ENCODE measurements around the gene ACVR1B.
A peak's percentile ranks its signal among the peaks of the same experiment; 100 is the strongest.
"Not testable (repeated sequence)": the region's sequence is repeated elsewhere in the genome, so short reads cannot be mapped to it uniquely, and the experiment has no call there.

Gene ACVR1B

DNA sequence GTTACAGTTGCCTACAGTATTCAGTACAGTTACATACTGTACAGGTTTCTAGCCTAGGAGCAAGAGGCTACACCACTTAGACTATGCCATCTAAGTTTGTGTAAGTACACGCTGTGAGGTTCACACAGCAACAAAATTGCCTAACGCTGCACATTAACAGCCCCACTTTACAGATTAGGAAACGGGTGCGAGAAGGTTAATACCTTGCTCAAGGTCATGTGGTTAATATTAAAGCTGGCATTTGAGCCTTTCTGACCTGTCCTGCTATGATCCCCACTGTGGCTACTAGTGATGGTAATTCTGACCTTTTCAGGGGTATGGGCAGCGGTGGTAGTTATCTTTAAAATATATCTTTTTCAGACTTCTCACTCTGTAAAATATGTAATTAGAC is 20.9 kb downstream of the ACVR1B start:
- no peak for DNase-seq

DNA sequence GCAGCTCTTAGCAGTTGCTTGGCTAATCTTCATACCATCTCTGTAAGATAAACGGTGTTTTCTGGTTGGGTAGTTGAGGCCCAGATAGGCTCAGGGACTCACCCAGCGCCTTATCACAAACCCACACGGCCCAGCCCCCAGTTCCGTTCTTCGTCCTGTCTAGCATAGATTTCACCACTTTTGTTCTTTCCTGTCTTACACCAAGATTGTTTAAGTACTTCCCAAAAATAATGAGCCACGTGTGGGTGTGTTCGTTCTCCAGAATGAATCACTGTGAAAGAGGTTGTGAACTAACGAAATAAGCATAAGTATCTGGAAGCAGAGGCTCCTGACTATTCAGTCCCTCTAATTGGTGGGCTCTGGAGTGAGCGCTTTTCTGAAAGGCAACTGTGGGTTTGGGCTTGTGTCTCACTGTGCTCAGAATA is 21.4 kb downstream of the ACVR1B start:
- DNase-seq: no peak

DNA sequence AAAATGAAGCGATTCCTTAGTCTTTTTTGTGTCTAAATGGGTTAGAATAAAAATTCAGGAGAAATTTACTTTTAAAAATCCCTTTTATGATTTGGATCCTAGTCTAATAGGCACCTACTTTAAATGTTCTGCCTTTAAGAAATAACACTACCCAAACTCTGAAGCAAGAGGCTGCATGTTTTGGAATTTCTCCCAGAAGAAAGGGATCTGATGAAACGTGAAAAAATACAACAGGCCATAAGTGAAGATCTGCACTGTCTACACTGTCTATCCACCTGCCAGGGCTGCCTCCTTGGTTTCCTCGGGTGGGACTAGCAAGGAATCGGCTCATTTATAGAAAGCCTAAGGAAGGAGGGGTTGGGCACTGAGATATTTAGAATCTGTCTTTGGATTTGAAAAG is 22.1 kb downstream of the ACVR1B start:
- DNase-seq: no peak

DNA sequence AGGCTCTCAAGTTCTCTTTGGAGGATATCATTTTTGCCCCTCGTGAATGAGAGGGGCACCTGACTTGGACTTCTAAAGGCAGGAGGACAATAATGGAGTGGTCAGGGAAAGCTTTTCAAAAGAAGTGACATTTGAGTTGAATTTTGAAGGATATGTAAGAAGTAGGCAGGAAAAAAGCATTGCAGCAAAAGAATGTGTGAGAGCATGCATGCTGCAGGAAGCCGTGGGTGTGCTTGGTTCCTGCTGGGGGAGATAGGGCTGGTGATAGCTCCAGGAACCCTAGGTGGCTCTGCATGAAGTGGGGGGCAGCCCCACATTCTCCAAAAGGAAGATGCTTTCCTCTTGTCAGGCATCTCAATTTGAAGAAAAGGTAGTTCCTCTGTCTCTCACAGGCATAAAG is 23.1 kb downstream of the ACVR1B start:
- no peak for DNase-seq

DNA sequence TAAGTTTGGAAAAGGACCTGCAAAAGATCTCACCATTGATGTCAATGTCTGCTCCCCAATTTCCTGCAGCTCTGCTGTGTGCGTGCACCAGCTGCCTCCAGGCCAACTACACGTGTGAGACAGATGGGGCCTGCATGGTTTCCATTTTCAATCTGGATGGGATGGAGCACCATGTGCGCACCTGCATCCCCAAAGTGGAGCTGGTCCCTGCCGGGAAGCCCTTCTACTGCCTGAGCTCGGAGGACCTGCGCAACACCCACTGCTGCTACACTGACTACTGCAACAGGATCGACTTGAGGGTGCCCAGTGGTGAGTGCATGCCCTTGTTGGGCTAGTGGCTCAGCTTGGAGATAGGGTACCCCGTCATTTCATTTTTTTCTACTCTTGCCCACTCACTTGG is 23.7 kb downstream of the ACVR1B start:
- DNase-seq: no peak

DNA sequence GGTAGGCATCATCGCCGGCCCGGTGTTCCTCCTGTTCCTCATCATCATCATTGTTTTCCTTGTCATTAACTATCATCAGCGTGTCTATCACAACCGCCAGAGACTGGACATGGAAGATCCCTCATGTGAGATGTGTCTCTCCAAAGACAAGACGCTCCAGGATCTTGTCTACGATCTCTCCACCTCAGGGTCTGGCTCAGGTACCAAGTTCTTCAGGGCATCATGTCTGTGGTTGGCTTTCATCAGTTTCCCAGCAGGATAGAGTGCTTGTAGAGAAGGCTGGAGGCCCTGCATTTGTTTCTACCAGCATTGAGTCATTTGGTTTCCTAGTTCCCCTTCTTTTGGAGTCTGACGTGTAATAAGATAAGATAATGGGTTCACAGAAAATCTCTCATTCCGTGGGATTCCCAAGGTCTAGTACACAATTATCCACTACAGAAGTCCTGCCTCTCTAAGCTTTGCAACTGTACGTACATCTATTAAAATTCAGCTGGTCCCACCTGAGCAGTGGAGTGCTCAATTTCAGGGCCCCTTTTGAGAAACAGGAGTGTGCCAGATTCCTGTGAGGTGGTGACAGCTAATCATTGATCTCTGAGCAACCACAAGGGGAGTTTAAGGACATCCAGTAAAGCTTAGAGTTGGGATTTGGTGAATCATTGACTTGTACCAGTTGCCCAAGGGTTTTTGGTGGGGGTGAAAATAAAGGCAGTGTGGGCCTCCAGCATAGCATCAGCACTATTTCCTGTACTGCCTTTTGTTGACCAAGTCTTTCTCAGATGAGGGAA is 25.1 kb downstream of the ACVR1B start:
- DNase-seq: no peak

DNA sequence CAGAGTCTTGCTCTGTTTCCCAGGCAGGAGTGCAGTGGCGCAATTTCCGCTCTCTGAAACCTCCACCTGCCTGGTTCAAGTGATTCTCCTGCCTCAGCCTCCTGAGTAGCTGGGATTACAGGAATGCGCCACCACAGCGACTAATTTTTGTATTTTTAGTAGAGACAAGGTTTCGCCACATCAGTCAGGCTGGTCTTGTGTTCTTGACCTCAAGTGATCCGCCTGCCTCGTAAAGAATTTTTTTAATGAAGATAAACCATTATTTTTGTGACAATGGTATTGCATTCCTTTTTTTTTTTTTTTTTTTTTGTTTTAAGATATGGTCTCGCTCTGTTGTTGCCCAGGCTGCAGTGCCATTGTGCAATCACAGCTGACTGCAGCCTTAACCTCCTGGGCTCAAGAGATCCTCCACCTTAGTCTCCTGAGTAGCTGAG is 25.8 kb downstream of the ACVR1B start:
- no peak for DNase-seq

DNA sequence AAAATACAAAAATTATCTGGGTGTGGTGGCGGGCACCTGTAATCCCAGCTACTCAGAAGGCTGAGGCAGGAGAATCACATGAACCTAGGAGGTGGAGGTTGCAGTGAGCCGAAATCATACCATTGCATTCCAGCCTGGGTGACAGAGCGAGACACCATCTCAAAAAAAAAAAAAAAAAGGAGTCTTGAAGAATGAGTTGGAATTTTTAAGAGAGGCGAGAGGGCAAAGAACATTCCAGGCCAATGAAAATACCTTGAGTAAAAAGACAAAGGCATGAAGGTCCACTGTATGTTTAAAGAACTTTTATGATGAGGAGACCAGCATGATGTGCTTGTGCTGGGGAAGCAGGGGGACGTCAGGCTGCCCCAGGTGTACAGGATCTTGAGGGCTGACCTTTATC is 27.8 kb downstream of the ACVR1B start:
- DNase-seq: not testable (repeated sequence)

DNA sequence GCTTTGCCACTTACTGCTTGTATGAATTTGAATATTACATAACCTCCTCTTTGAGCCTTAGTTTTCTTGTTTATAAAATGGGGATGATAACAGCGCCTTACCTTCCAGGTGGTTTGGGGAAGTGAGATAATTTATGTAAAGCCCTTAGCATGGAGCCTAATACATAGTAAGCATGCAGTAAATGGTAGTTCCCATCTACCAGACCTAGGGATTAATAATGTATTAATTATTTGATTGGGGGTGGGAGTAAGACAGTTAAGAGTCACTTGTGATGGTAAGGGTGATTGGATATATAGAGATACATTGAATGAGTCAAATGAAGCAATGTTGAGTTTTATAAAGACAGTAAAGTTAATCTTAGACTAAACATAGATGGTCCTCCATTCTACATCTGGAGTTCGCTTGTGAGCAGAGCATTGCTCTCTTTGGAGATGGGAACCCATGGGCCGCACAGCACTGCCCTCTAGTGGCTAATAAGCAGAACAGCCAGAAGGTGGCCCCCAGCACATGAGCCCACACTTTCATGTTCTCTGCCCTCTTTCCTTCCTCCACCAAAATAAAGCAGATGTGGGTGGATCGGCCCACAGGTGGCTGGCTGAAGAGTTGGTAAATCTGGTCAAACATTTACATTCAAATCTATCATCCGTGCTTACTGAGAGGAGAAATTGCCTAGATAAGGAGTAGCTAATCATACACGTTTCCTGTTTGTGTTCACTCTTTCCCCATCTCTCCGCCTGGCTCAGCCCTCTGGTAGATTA is 28.7 kb downstream of the ACVR1B start:
- DNase-seq: peak; percentile 34

DNA sequence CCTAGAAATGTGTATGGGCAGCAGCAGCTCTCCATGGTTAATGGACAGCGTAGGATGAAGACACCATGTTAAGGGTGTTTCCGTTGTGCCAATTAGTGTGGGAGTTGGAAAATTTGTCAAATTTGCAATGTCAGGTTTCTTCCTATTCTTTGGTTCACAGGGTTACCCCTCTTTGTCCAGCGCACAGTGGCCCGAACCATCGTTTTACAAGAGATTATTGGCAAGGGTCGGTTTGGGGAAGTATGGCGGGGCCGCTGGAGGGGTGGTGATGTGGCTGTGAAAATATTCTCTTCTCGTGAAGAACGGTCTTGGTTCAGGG is 29.3 kb downstream of the ACVR1B start:
- no peak for DNase-seq

DNA sequence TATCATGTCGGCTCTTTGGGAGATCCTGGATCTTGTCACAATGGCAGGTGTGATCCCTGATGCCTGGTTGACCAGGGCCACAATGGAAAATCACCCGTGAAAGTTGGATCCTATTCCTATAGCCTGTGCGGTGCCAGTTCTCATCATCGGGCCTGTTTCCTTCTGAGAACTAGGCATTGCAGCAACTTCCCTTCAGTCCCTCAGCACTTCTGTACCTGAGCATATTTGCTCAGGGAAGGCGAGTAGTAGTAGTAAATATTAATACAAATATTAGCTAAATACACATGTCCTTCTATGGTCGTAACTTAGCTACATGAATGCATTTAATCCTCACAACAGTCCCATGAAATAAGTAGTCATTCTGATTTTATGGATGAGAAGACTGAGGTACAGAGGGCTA is 33.2 kb downstream of the ACVR1B start:
- DNase-seq: no peak

DNA sequence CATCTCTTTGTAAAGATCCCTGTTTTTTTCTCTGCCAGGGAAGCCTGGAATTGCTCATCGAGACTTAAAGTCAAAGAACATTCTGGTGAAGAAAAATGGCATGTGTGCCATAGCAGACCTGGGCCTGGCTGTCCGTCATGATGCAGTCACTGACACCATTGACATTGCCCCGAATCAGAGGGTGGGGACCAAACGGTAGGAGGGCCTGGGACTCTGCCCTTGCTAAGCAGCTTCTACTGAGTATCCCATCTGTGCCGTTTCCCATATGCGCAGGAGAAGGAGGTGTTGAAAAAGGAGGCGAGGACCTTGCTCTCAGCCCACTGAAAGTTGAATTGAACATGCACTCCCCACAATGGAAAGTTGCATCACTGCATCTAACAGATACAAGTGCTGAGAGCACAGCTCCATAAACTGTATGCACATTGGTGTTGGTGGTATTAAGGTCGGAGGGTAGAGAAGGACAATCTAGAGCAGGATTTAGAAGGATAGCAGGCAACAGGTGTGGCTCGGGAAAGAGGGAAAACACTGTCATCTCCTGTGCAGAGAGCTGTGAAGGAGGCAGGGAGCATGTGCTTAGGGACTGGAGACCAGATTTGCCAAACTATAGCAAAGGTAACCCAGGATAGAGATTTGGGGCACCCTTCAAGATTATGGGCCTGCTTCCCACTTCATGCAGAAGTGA is 33.8 kb downstream of the ACVR1B start:
- no peak for DNase-seq

DNA sequence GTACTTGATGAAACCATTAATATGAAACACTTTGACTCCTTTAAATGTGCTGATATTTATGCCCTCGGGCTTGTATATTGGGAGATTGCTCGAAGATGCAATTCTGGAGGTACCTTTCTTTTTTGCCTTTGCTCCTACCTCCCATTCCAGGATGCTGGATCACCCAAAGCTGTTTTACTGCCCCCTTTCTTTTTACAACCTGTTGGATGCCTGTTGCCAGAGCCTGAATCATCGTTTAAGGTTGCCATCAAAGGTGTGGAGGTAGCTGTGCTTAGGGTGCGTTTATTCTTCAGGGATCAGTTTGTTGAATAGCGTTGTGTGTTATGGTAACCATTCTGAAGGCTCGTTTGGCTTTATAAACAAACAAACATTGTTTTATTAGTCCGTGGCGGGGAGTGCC is 35.3 kb downstream of the ACVR1B start:
- no peak for DNase-seq

DNA sequence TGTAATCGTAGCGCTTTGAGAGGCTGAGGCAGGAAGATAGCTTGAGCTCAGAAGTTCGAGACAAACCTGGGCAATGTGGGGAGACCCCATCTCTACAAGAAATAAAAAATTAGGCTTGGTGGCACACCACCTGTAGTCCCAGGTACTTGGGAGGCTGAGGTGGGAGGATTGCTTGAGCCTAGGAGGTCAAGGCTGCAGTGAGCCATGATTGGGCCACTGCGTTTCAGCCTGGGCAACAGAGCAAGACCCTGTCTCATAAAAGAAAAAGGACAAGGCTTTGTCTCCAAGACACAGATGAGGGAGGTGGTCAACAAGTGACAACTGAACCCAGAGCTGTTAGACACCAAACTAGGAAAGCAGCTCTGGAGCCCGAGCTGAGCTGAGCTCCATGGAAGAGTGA is 40.7 kb downstream of the ACVR1B start:
- DNase-seq: no peak

DNA sequence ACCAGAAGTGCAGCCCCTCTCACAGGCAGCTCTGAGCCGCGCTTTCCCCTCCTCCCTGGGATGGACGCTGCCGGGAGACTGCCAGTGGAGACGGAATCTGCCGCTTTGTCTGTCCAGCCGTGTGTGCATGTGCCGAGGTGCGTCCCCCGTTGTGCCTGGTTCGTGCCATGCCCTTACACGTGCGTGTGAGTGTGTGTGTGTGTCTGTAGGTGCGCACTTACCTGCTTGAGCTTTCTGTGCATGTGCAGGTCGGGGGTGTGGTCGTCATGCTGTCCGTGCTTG is 43.0 kb downstream of the ACVR1B start:
- no peak for DNase-seq

DNA sequence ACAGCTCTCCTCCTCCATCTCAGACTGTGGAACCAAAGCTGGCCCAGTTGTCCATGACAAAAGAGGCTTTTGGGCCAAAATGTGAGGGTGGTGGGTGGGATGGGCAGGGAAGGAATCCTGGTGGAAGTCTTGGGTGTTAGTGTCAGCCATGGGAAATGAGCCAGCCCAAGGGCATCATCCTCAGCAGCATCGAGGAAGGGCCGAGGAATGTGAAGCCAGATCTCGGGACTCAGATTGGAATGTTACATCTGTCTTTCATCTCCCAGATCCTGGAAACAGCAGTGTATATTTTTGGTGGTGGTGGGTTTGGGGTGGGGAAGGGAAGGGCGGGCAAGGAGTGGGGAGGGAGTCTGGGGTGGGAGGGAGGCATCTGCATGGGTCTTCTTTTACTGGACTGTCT is 43.5 kb downstream of the ACVR1B start:
- no peak for DNase-seq

DNA sequence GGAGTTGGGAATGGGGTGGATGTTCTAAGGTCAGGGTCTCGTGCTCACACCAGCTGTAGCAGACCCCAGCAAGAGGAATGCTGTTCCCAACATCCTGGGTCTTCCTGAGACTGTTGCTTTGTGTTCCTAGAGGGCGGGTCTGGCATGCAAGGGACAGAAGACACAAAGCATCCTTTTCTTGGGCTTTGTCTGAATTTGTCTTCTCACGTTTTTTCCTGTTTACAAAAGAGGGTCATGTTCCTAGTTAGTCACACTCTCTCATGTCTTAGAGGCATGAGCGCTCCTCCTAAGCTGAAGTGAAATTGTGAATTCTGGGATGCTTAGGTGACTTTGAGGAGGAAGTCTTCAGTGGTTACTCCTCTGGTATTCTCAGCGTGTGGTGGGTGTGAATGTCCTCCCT is 45.6 kb downstream of the ACVR1B start:
- no peak for DNase-seq

DNA sequence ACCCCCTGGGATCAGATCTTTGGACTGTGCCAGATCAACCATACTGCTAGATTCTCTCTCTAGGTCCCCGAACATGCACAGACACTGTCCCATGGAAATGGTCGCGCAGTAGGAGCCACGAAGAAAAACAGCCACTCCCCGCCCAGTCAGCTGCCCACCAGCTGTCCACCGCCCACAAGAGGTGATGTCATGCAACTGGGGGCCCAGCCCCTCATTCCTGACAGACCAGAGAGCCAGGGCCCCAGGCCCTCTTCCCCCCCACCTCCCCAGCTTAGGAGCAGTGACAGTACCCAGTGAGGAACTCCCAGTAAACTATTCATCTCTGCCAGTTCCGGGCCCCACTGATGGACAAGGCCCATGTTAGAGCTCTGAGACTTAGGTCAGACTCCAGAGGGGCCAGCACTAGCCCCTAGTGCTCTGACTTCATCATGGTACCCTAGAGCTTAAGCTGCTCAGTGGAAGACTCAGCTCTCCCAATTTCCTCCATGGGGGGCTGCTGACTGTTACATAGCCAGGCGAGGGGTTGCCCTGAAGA is 51.6 kb downstream of the ACVR1B start:
- no peak for DNase-seq

DNA sequence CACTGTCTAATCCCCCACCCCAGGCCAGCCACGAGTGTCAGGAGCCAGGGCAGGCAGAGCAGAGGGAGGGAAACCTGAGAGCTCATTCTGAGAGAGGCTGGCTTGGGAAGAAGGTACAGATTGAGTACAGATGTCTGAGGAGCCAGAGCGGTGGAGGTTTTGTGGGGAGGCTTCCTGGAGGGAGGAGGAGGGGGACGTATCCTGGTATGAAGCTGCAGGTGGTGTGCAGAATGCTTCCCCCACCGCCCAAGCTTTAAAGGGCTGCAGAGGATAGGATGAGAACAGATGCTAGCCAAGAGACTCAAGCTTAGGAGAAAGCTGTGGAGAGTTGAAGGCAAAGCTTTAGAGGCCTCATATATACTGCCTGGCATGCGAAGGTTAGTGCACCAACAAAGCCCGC is 52.1 kb downstream of the ACVR1B start:
- no peak for DNase-seq

DNA sequence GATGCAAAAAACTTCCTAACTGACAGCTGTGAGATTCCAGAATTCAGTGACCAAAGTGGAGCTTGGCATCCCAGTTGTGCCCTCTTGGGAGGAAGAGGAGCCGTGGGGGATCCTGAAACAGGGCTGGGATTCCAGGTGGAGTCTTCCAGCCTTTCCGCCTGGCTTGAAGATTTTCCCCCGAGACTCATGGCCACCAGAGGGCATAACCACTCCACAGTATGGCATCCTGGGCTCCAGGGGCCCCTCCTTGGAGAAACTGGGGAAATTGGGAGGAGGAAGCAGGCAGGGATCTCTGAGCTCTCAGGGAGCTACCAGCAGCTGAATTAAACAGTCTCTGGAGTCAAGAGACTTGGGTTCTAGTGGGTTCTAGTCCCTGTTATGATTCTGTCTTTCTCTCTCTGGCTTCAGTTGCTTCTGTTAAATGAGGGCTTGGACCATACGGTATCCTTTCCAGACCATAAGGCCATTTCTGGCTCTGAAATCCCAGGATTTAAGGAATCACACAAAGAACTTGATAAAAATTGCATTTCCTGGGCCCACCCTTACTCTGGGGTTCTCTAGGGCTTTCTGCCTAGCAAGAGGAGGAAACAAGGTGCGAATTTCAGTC is 52.6 kb downstream of the ACVR1B start:
- DNase-seq: no peak

DNA sequence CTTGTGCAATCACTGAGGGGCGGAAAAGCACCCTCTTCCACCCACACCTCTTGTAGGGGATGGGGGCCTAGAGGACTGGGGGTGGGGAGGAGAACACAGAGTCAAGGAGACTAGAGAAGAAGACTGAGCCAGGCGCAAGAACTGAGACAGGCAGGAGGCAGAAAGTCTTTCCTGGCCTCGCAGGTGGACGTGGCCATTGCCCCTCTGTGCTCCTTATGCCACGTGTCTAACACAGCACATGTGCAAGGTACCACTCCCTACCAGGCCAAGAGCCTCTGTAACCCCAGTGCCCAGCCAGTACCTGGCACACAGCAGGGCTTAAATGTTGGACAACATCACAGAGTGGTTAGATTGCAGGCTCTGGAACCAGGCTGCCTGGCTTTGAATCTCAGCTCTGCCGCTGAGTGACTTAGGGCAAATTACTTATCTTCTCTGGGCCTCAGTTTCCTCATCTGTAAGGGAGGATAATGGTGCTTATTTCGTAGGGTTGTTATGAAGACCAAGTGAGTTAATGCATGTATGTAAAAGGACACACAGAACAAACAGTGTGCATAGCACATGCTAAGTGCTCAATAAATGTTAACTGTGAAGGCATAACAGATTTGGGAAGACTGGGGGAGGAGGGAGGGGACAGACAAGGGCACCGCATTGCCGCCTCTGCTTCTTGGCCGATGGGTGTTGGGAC is 53.9 kb downstream of the ACVR1B start:
- DNase-seq: no peak

DNA sequence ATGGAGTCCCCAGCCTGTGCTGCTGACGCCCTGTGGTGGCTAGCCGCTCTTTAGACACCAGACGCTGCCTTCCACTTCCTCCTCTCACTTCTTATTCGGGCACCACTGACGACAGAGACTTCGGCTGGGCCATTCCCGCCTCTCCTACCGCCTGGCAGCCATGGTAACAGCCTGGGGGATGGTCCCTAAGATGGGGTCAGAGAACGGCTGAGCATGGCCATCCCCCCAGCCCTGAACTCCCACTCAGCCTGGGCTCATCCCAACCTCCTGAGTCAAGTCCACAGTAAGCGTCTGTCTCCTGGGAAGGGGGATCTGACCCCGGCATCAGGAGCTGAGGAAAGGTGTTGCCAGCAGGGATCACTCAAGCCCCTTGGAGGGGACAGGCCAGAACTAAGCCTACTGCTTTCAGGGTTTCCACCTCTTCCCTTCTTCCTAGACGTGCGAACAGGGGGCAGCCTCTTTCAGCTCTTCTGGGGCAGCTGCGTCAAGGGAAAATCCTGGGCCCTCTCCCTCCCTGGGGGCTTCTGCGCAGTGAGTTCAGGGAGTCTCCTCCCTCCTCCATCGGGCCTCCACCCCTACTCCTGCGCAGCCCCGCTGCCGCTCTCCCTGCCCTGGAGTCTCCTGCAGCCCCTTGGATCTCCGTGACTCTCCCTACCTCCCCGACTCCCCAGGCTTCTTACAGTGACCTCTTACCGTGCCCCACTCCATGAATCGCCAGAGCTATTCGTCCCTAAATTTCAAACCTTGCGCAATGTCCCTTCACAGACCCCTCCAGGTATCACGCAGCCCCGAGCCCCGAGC is 54.6 kb downstream of the ACVR1B start:
- DNase-seq: no peak

Measured in NCI-H2029 treated with DMSO at 0.1 percent for 48 hours (cell line).